GM10266 (cell line): ENCODE data around the gene MIEN1.
"Not testable (repeated sequence)": the region's sequence is repeated elsewhere in the genome, so short reads cannot be mapped to it uniquely, and the experiment has no call there.

ENCODE experiments used
- DNase-seq: peaks from one replicate; pipeline ENCODE4 v3.0.0; 2012; ENCODE audit errors: extremely low spot score
- CTCF ChIP-seq: IDR thresholded peaks from 2 replicates; pipeline ENCODE4 v1.5.1; 2012; ENCODE audit warnings: mild to moderate bottlenecking, low read depth; ENCODE audit not compliant: control insufficient read depth, insufficient read depth; ENCODE audit errors: missing control alignments

The MIEN1 gene

GRCh38 chr17:39750131-39751015, 20.0 kb upstream of the MIEN1 start:
- TF ChIP-seq CTCF = no peak
- DNase-seq = no peak

DNA sequence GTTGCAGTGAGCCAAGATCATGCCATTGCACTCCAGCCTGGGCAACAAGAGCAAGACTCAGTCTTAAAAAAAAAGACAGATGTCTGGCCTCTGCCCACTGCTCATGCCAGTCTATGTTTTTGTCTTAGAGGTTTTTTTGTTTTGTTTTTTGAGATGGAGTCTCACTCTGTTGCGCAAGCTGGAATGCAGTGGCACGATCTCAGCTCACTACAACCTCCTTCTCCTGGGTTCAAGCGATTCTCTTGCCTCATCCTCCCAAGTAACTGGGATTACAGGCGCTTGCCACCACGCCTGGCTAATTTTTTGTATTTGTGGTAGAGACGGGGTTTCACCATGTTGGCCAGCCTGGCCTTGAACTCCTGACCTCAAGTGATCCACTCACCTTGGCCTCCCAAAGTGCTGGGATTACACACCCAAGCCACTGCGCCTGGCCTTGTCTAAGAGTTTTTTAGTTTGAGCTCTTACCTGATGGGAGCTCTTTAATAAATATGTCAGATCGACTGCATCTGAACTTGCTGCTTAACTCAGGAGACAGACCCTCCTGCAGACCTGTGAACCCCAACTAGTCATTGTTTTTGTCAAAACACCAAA, 18.2 kb upstream of the MIEN1 start:
- DNase-seq = not testable (repeated sequence)

- TF ChIP-seq CTCF = no peak
- DNase-seq = no peak
Measured at GRCh38 chr17:39747745-39748144, 17.4 kb upstream of the MIEN1 start.

DNA sequence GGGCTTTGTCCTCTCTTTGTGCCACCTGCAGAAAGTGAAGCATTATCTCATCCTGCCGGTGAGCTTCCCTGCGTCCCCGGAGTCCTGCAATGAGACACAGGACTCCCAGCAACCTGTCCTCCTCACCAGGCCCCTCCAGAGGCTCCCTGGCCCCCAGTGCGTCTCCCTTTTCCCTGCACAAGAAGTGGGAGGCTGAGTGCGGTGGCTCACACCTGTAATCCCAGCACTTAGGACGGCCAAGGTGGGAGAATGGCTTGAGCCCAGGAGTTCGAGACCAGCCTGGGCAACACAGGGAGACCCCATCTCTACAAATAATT, 15.8 kb upstream of the MIEN1 start:
- no peak for DNase-seq
- no peak for TF ChIP-seq CTCF

DNA sequence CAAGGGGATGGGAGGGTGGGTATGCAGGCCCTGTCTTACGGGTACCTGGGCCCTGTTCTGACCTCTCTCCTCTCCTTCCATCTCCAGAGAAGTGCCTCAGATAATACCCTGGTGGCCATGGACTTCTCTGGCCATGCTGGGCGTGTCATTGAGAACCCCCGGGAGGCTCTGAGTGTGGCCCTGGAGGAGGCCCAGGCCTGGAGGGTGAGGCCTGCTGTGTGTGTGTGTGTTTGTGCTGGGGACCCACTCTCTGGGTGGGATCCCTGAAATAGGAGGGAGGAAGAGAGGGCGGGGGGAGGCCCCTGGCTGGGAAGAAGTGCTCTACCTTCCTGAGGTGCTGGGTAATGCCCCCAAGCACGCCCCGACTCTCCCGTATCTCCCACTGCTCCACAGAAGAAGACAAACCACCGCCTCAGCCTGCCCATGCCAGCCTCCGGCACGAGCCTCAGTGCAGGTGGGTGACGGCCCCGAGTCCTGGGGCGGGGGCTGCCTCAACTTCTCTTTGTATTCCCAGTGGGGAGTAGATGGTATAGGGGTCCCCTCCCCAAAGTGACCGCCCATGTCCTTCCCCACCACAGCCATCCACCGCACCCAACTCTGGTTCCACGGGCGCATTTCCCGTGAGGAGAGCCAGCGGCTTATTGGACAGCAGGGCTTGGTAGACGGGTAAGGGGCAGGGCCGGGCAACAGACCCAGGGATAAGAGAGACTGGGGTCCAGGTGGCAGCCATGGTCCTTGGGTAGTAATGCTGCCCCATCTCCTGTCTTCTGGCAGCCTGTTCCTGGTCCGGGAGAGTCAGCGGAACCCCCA, 15.2 kb upstream of the MIEN1 start:
- TF ChIP-seq CTCF = no peak
- DNase-seq = no peak

- no peak for TF ChIP-seq CTCF
- no peak for DNase-seq
Measured at GRCh38 chr17:39744836-39745215, 14.5 kb upstream of the MIEN1 start.

DNA sequence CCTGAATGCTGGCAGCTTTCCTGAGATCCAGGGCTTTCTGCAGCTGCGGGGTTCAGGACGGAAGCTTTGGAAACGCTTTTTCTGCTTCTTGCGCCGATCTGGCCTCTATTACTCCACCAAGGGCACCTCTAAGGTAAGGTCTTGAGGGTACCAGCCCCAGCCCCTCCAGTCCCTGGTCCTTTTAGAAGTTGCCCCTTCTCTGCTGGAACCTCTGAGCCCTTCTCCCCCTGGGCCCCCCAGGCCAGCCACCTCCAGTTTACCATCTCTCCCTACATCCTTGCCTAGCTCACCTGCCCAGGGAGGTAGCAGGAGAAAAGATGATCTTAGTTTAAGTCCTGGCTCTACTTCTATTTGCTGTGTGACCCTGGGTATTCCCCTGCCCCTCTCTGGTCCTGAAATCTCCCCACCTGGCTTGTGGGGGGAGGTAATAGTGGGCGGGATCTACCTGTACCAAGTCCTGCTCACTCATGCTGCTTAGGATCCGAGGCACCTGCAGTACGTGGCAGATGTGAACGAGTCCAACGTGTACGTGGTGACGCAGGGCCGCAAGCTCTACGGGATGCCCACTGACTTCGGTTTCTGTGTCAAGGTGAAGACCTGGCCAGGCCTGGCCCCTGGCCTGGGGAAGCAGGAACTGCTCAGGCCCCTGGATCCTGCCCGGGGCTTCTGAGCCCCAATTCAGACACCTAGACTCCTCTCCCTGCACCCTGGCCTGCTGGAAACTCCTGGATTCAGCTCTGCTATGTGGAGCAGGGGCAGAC, 13.9 kb upstream of the MIEN1 start:
- DNase-seq = no peak
- no peak for TF ChIP-seq CTCF
